Lower lobe of right lung (tissue), 2 donors: ENCODE results near the gene WBP11. TPM values are rescaled to one million over a fixed set of nuclear protein-coding genes. Genes with fewer than 3 reads are reported as not detected.

Experiments
- ATAC-seq, 2 donors: fragments of 200-7000 bp; cut with Tn5 transposase; one replicate each; pipeline ENCODE4 v1.9.1; 2020 to 2022; ENCODE audit warnings: mild to moderate bottlenecking in 2 of 2, moderate library complexity in 2 of 2
- DNase-seq: peaks from one replicate; pipeline ENCODE4 v3.0.0-alpha.2; 2020
- H3K27ac ChIP-seq: fragments of 200-600 bp; one replicate; pipeline ENCODE4 v1.8.0; 2022
- H3K27me3 ChIP-seq: fragments of 200-600 bp; one replicate; pipeline ENCODE4 v1.8.0; 2022; ENCODE audit warnings: low read depth
- H3K36me3 ChIP-seq: fragments of 200-600 bp; one replicate; pipeline ENCODE4 v1.8.0; 2022; ENCODE audit warnings: mild to moderate bottlenecking
- H3K4me1 ChIP-seq: fragments of 200-600 bp; one replicate; pipeline ENCODE4 v1.8.0; 2022
- H3K4me3 ChIP-seq: fragments of 200-600 bp; one replicate; pipeline ENCODE4 v1.8.0; 2022; ENCODE audit warnings: mild to moderate bottlenecking
- H3K9me3 ChIP-seq: fragments of 200-600 bp; one replicate; pipeline ENCODE4 v1.8.0; 2022
- CTCF ChIP-seq: fragments of 200-600 bp; IDR thresholded peaks from one replicate; pipeline ENCODE4 v1.8.0; 2022; ENCODE audit warnings: antibody characterized with exemption, mild to moderate bottlenecking
- intact Hi-C: fragments of 100-400 bp; cut with DNase I; formaldehyde crosslinking; loops from one replicate; pipeline ENCODE4 v1.11.0; 2022
- long read RNA-seq: library from polyadenylated mRNA; unstranded; transcript quantifications from one replicate; pipeline ENCODE4 v2.0.0, GENCODE V29; 2021
- total RNA-seq: library from RNA; stranded (reverse); fragmentation: NEBNext Ultra II Directional; extraction: Animal tissue kit (Norgen Biotek cat#: 25700); gene quantifications from one replicate; pipeline ENCODE4 v1.2.1, GENCODE V29; 2021
- donor health status: DM: no; HTN: yes; CAD: no; lungs with severe emphysema.

Gene WBP11
- total RNA-seq = 49.3 TPM
- long read RNA-seq, full-length matches to known transcripts = 21 of 36 reads
- long read RNA-seq, partial matches to known transcripts = 12 of 36 reads
- long read RNA-seq, other reads (novel, unspliced or antisense) = 3 of 36 reads

GRCh38 chr12:14803011-14803829 lies at the start of gene WBP11, which contains the start of gene C12orf60:
Gene WBP11 (minus strand): TSS chr12:14803478. CDS start chr12:14801383, 2,095 bp downstream.
Gene C12orf60 (plus strand): TSS chr12:14803670. CDS start chr12:14822936, 19,266 bp downstream.
- H3K4me1 ChIP-seq = peaks cover 26% of the 10 kb centered on the region
- no peaks in the 10 kb centered on the region for H3K9me3 ChIP-seq
- H3K4me3 ChIP-seq = peak within 1 kb of the TSS; percentile 83
- H3K36me3 ChIP-seq = peaks cover 20% of the 10 kb centered on the region
- H3K27me3 ChIP-seq = no peaks in the 10 kb centered on the region
- H3K27ac ChIP-seq = peak within 1 kb of the TSS; percentile 94
- no peak for TF ChIP-seq CTCF
- intact Hi-C loops = no loop called here
- DNase-seq (peak; percentile 95), ATAC-seq (peak; percentile 100)

- TF ChIP-seq CTCF = no peak
- H3K4me1 ChIP-seq = no peaks in the 10 kb centered on the region
- ATAC-seq (no peak), DNase-seq (no peak)
- intact Hi-C loops = no loop called here
- H3K4me3 ChIP-seq = no peak overlapping the region
- H3K27me3 ChIP-seq = no peaks in the 10 kb centered on the region
- no peaks in the 10 kb centered on the region for H3K36me3 ChIP-seq
- H3K27ac ChIP-seq = no peak overlapping the region
- H3K9me3 ChIP-seq = no peaks in the 10 kb centered on the region
Observed at GRCh38 chr12:14852880-14853279, 49.6 kb upstream of the WBP11 start.

GRCh38 chr12:14850929-14851663 lies 47.8 kb upstream of the WBP11 start:
- ATAC-seq = no peak
- no peak overlapping the region for H3K4me3 ChIP-seq
- no peaks in the 10 kb centered on the region for H3K36me3 ChIP-seq
- H3K4me1 ChIP-seq = peaks cover 16% of the 10 kb centered on the region
- no peaks in the 10 kb centered on the region for H3K9me3 ChIP-seq
- intact Hi-C loops = no loop called here
- no peaks in the 10 kb centered on the region for H3K27me3 ChIP-seq
- DNase-seq = no peak
- TF ChIP-seq CTCF = no peak
- H3K27ac ChIP-seq = no peak overlapping the region

- Histone ChIP-seq H3K4me3 (no peak overlapping the region), H3K4me1 (peaks cover 23% of the 10 kb centered on the region), H3K27me3 (no peaks in the 10 kb centered on the region), H3K9me3 (no peaks in the 10 kb centered on the region), H3K36me3 (no peaks in the 10 kb centered on the region), H3K27ac (no peak overlapping the region)
- intact Hi-C loops = loop anchor here (5.0 kb wide), 1 partner anchor 148 kb away; no protein-coding TSS in a partner anchor
- TF ChIP-seq CTCF = no peak
- DNase-seq (no peak), ATAC-seq (no peak)
Observed at GRCh38 chr12:14849661-14850060, 46.4 kb upstream of the WBP11 start.

- DNase-seq = no peak
- H3K9me3 ChIP-seq = no peaks in the 10 kb centered on the region
Observed at GRCh38 chr12:14846876-14847580, 43.8 kb upstream of the WBP11 start.

More at GRCh38 chr12:14846876-14847580, 43.8 kb upstream of the WBP11 start:
- ATAC-seq = no peak
- no peak for TF ChIP-seq CTCF
- no peaks in the 10 kb centered on the region for H3K36me3 ChIP-seq
- intact Hi-C loops = loop anchor here (5.0 kb wide), 1 partner anchor 150 kb away; no protein-coding TSS in a partner anchor
- H3K4me3 ChIP-seq = no peak overlapping the region
- peak overlapping the region; percentile 32 for H3K27ac ChIP-seq
- H3K4me1 ChIP-seq = peaks cover 37% of the 10 kb centered on the region
- no peaks in the 10 kb centered on the region for H3K27me3 ChIP-seq
